OCI-M2 (cell line): ENCODE results near the gene CEP41.

ENCODE experiments used
- DNase-seq: peaks from one replicate; lab custom pipeline; 2025; ENCODE audit not compliant: unreplicated experiment; lab: John Stamatoyannopoulos, UW

Gene CEP41

GRCh38 chr7:130421684-130422083 lies 19.1 kb downstream of the CEP41 start:
- no peak for DNase-seq

DNA sequence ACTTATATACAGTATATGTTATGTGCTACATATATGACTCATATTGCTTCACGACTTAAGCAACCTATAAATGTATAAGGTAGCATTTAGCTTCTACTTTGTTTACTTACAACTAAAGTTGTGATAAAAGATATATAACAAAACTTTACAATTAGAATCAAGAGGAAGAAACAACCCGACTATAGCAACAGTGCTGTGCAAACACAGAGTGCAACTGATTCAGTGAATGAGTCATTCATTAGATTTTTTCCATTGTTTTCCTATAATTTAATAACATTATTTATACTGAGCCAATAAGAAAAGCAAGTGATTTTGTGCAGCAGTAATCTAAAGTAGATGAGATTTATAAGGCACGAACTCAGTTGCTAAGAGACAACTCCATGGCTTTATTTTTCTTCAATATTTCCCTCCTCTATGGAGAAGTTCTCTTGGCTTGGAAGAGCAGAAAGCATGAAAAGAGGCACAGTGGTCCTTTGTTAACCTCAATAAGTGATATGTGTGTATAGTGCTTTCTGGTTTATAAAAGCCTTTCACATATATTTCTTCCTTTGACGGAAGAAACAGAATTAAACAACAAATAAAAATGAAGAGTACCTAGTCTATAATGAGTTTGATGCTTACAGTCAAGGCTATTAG lies 19.8 kb downstream of the CEP41 start:
- no peak for DNase-seq

DNA sequence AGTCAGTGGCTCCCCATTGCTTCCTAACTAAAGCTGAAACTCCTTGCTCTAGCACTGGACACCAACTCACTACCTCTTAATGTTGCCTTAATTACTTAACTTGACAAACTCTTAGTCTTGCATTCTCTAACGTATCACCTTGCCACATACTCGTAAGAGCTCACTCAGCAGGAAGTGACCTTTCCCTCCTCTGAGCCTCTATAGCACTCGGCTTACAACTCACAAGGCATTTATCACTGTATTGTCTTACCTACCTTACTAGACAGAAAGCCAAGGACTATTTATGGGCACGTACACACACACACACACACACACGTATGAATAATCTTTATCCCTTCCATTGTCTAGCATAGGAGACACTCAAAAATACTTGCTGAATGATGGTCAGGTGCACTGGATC lies 21.2 kb downstream of the CEP41 start:
- no peak for DNase-seq

DNA sequence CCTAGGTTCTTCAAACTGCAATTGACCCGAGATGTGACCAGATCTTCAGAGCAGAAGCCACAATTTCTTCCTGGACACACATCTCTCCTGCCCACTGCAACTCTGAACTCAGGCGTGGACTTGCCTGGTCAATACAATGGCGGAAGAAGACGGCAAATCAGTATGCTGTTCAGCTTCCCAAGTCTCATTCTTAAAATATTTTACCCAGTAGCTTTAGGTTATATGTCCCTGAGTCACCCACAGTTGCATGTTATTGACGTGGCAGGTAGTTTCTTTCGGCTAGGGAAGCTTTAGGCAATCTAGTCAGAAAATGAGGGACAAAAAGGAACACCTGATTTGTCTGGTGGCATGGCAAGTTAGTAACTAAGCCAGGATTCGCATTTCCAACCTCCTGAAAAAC lies 22.5 kb downstream of the CEP41 start:
- no peak for DNase-seq

GRCh38 chr7:130417213-130417612 lies 23.6 kb downstream of the CEP41 start:
- DNase-seq = no peak

DNA sequence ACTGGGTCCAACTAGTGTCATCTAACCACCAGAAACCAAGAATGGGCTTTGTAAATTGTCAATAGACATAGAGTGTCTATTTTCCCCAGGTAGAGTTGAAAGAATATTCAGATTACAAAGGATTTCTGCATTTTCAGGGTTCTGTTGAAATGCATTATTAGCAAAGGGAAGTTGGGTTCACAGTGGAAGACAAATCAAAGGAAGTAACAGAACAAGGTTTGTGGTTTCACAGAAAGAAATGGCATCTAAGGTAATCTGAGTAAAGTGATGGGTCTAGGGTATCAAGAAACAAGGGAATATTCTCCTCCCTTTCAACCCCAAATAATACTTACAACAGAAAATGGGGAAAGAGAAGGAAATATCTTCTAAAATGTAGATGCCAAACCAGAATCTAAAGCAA lies 25.8 kb downstream of the CEP41 start:
- DNase-seq = no peak

DNA sequence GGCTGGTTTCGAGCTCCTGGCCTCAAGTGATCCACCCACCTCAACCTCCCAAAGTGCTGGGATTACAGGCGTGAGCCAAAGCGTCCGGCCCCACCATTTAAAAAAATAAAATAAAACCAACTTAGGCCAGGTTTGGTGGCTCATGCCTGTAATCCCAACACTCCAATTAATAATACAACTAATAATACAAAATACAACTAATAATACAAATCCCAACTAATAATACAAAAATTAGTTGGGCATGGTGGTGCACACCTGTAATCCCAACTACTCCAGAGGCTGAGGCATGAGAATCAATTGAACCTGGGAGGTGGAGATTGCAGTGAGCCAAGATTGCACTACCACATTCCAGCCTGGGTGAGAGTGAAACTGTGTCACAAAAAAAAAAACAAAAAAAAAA lies 27.6 kb downstream of the CEP41 start:
- no peak for DNase-seq

GRCh38 chr7:130410868-130411541 lies 29.8 kb downstream of the CEP41 start:
- DNase-seq = no peak

DNA sequence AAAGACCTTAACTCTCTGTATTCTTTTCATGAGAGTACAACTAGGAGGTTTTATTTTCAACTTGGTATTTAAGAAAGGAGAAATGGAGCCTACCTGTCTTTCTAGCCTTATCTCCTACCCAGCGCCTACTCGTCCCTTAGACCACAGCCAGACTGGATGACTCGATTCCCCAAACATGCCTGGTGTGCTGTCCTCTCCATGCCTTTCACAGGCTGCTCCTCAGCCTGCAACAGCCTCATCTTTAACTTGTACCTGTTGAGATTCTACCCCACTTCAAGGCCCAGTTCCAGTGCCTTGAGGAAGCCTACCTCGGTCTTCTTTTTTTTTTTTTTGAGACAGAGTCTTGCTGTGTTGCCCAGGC lies 31.1 kb downstream of the CEP41 start:
- no peak for DNase-seq

- DNase-seq = no peak
These were observed 31.6 kb downstream of the CEP41 start for GRCh38 chr7:130409067-130409711.

DNA sequence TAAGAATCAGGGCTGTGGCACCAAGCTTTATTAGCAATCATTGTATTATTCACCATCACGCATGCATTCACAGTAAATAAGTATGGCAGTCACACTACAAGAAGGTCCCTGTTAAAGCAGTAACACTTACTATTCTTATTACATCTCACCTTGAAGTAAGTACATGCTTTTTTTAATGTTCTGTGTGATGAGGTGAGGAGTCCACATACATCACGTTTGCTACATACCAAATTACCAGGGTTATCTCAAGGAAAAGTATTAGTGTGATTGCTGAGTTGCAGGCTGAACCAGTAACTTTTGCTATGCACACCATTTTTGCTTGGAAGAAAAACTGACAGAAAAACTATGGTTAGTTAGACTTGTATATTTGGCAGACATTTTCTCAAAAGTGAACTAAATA lies 35.8 kb downstream of the CEP41 start:
- no peak for DNase-seq

DNA sequence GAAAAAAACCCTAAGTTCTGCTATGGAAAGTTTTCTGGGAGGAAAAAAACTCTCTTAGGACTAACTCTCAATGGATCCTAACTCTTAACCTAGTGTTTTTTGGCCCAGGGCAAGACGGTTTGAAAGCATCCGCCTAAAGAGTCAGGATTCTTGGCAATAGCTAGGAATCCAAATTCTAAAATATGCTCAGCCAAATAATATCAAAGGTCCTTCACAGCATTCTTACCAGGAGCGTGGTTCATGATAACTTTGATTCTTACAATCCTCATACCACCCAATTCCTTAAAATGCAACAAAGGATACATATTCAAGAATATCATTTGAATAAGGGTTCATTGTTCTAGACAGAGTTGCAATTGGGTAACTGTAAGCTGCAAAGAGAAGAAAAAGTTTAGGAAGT lies 39.2 kb downstream of the CEP41 start:
- no peak for DNase-seq

DNA sequence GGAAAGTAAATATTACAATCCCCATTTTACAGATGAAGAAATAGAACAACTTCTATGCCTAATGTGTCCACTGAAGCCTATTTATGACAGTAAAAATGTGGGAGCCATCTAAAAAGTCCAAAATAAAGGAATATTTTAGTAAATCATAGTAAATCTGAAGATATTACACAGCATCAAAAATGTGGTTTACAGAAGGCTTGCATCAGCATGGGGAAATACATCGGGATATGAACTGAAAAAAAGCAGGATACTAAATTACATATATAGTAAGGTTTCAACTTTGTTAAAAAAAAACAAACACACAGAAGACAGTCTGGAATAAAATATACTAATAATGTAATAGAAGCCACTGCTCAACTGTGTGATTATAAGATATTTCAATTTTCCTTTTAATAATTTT lies 39.7 kb downstream of the CEP41 start:
- no peak for DNase-seq

GRCh38 chr7:130400120-130400572 lies 40.7 kb downstream of the CEP41 start:
- no peak for DNase-seq

GRCh38 chr7:130398526-130399090 lies 42.2 kb downstream of the CEP41 start:
- DNase-seq = no peak

GRCh38 chr7:130397758-130398073 lies 43.1 kb downstream of the CEP41 start:
- DNase-seq = no peak

GRCh38 chr7:130397051-130397757 lies 43.6 kb downstream of the CEP41 start:
- no peak for DNase-seq

DNA sequence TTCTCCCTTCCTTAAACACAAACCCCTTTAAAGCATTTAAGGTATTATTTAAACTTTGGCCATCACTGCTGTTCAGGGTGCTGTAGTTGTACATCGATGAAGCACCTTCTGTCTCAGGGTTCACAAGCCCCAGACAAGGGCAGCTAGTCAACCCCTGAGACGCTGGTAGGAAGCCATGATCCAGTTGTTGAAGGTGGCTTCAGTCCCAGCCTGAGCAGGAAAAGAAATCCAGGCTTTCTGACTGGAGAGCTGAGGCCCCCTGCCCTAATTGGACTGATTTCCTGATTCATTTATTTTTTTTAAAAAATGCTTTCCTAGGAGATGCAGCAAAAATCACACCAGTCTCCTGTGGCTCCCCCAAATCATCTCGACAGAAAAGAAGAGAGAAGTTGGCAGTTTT lies 44.7 kb downstream of the CEP41 start:
- no peak for DNase-seq

- no peak for DNase-seq
These were observed 45.4 kb downstream of the CEP41 start for GRCh38 chr7:130395421-130395820.

DNA sequence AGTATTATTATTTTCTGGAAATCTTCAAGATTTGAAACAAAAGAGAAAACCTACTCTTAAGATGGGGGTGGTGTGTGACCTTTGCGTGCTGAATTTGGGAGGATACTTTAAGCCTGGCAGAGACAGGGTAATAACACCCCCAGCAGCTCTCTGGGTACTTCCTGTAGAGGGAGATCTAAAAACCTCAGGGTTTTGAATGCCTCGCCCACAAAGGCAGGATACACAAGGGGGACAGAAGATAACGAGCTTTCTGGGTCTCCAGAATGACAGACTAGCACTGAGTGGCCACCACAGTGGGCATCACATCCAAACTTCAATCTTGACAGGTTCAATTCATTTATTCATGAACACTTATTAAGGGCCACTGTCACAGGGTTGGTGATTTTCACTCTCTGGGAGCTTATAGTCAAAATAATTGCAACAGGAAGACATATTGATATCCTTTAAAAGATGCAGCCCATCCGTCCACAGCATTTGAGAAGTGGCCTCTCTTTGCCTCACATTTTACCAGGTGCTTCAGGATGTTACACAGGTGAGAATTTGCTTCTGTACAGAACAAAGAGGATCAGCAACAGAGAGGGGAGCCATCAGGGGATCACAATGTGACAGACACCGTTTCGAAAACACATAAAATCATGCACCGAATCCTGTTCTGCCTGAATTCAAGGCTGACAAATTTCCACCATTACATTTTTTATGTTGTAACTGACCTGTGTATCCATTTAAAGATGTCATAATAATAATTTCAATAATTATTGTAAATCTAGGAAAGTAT lies 46.2 kb downstream of the CEP41 start:
- no peak for DNase-seq

GRCh38 chr7:130393841-130394411 lies 46.9 kb downstream of the CEP41 start:
- DNase-seq = no peak
